ENCODE measurements around the gene DDT. TPM values are rescaled to one million over a fixed set of nuclear protein-coding genes. Genes with fewer than 3 reads are reported as not detected.
"Not testable (repeated sequence)": the region's sequence is repeated elsewhere in the genome, so short reads cannot be mapped to it uniquely, and the experiment has no call there.

Gene DDT
- total and polyA plus RNA-seq, 12 donors: 62.1 to 317 (median 146) TPM

DNA sequence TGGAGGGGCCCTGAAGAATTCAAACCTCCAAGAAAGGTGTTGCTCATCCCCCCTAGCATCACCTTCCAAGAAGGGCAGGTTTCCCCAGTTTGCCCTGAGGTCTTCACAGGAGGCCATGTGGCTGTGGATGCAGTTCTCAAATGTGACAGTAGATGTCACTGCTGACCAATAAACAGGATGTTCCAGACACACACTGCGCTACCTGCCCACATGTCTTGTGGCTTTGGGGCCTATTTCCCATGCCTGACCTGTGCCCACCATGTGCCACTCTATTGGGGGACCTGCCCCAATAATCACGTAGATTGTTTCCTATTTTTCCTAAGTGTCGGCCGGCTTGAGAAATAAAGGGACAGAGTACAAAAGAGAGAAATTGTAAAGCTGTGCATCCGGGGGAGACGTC, 10.2 kb upstream of the DDT start:
- WGBS, 4 donors: 45% methylated on average over 6 of the region's 6 CpGs; no CpG with 5 or more reads in 3 of the 4 donors
- Histone ChIP-seq H3K4me1 (replicated peaks in 1 of 2) (no peaks in the 10 kb centered on the region), H3K27me3 (no peaks in the 10 kb centered on the region), H3K27ac (no peak overlapping the region), H3K9me3 (replicated peaks in 1 of 3) (no peaks in the 10 kb centered on the region), H3K36me3 (replicated peaks in 1 of 2) (no peaks in the 10 kb centered on the region), H3K4me3 (no peak overlapping the region)
- intact Hi-C loops (cut with DNase I): no loop called here
- peak in 4 of 7 donors; percentile 18 to 51 (median 43) for DNase-seq
- no peak for TF ChIP-seq POLR2A (IDR thresholded peaks at IDR 0.05)
- TF ChIP-seq, protein P1, sequence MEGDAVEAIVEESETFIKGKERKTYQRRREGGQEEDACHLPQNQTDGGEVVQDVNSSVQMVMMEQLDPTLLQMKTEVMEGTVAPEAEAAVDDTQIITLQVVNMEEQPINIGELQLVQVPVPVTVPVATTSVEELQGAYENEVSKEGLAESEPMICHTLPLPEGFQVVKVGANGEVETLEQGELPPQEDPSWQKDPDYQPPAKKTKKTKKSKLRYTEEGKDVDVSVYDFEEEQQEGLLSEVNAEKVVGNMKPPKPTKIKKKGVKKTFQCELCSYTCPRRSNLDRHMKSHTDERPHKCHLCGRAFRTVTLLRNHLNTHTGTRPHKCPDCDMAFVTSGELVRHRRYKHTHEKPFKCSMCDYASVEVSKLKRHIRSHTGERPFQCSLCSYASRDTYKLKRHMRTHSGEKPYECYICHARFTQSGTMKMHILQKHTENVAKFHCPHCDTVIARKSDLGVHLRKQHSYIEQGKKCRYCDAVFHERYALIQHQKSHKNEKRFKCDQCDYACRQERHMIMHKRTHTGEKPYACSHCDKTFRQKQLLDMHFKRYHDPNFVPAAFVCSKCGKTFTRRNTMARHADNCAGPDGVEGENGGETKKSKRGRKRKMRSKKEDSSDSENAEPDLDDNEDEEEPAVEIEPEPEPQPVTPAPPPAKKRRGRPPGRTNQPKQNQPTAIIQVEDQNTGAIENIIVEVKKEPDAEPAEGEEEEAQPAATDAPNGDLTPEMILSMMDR (IDR thresholded peaks at IDR 0.05): peak in 3 of 6 experiments; percentile 25 to 73 (median 28)

DNA sequence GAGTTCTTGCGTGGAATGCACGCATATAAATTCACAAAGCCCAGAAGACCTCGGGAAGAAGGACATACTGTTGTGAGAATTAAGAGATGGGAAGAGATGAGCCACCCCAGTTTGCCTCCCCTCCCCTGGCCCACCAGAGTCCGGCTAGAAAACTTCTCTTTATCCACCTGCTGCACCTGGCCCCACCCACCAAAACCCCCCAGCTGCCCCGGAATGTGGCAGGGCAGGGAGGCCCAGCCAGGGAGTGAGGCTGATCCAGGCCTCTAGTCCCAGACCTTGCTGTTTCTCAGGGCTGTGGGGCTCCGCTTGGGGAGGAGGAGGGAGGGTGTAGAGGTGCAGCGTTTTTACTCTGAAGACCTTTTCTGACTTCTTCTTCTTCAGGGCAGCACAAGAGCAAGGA, 6.3 kb upstream of the DDT start:
- intact Hi-C loops (cut with DNase I); H3K27ac ChIP-seq; H3K4me1 ChIP-seq (replicated peaks in 1 of 2); DNase-seq; H3K9me3 ChIP-seq (replicated peaks in 1 of 3); H3K27me3 ChIP-seq; H3K36me3 ChIP-seq (replicated peaks in 1 of 2); H3K4me3 ChIP-seq: not testable (repeated sequence)
- 22 to 52% methylated on average over 3 to 5 of the region's 7 CpGs; no CpG with 5 or more reads in 2 of the 4 donors for WGBS, 4 donors

DNA sequence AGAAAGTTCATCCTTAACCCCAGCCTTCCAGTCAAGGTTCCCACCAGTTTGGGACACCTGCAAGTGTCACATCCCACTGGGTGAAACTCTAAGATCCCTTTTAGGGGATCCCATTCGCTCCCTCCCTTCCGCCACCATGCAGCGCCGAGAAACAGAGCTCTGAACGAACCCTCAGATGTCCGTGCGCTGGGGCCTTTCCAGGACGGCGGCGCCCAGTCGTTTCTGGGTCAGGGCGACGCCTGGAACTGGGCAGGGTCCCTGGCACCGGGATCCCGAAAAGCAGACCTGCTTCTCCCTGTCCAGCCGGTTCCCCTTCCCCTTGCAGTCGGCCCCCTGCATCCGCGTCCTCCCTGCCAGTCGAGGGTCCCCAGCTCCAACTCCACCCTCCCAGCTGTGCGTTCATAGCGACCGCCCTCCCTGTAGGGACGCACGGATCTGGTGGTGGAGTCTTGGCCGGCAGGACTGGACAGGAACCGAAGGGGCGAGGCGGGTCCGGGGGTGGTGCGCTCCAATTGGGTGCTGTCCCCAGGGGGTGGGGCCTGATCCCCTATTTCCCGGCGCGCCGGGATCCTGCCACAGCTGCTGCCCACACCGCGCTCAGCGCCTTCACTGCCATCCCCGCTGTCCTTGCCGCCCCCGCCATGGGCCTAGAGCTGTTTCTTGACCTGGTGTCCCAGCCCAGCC, 5.5 kb upstream of the DDT start, which contains the start of gene GSTT2:
GSTT2 (plus strand) TSS at position 578 of the 684 bp plus-strand sequence.
- H3K27ac ChIP-seq, H3K4me3 ChIP-seq: not testable (repeated sequence)
- WGBS, 4 donors: no CpG with 5 or more reads among the region's 41 CpGs

DNA sequence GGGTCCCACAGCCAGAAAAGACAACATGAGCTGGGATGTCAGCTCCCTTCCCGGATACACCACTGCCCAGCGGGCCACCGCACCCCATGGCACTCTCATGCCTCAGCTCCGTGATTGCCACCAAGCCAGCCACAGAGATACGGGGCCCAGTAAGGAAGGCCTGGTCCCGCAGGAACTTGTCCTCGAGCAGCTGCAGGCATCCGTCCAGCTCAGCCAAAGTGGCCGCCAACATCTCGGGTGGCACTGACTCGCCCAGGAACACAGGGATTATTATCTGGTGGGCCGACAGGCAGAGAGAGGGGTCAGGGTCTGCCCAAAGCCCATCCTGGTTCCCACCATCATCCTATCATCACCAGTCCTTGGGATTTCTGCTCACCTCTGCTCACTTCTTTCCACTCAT, 3.1 kb upstream of the DDT start:
- H3K27me3 ChIP-seq; H3K36me3 ChIP-seq (replicated peaks in 1 of 2); intact Hi-C loops (cut with DNase I); H3K4me1 ChIP-seq (replicated peaks in 1 of 2); DNase-seq; H3K27ac ChIP-seq; H3K4me3 ChIP-seq; H3K9me3 ChIP-seq (replicated peaks in 1 of 3): not testable (repeated sequence)
- WGBS, 4 donors: 81 to 89% methylated on average over 3 to 7 of the region's 12 CpGs; no CpG with 5 or more reads in 2 of the 4 donors

More for the DNA sequence above, 5.5 kb upstream of the DDT start, which contains the start of gene GSTT2:
- H3K4me1 ChIP-seq (replicated peaks in 1 of 2); H3K27me3 ChIP-seq; H3K9me3 ChIP-seq (replicated peaks in 1 of 3); DNase-seq; intact Hi-C loops (cut with DNase I); H3K36me3 ChIP-seq (replicated peaks in 1 of 2): not testable (repeated sequence)

DNA sequence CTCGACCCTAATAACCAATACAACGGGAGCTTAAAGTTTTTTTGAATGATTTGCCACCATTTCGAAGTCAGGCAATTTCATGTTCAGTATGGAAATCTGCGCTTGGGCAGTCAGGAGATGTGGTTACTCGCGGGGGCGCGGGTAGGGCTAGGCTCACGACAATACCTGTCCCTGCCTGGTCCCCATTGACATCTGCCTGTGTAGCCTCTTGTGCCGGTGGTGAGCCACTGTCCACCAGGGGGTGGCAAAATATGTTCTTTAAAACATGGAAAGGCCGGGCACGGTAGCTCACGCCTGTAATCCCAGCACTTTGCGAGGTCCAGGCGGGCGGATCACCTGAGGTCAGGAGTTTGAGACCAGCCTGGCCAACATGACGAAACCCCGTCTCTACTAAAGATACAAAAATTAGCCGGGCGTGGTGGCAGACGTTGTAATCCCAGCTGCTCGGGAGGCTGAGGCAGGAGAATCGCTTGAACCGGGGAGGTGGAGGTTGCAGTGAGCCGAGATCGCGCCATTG, 653 bp upstream of the DDT start:
- not testable (repeated sequence) for H3K4me1 ChIP-seq (replicated peaks in 1 of 2); H3K9me3 ChIP-seq (replicated peaks in 1 of 3); H3K27ac ChIP-seq; H3K4me3 ChIP-seq; H3K27me3 ChIP-seq
- peaks cover 0 to 16% of the 10 kb centered on the region in 2 donors for H3K36me3 ChIP-seq (replicated peaks in 1 of 2)
- DNase-seq: peak in 2 of 7 donors; percentile 19 to 54
- intact Hi-C loops (cut with DNase I): loop anchor here in 1 of 2 donors (5.0 kb wide), 1 partner anchor 48 kb away; no protein-coding TSS in a partner anchor
- WGBS, 4 donors: 15 to 29% methylated on average over 8 of the region's 27 CpGs; no CpG with 5 or more reads in 2 of the 4 donors

DNA sequence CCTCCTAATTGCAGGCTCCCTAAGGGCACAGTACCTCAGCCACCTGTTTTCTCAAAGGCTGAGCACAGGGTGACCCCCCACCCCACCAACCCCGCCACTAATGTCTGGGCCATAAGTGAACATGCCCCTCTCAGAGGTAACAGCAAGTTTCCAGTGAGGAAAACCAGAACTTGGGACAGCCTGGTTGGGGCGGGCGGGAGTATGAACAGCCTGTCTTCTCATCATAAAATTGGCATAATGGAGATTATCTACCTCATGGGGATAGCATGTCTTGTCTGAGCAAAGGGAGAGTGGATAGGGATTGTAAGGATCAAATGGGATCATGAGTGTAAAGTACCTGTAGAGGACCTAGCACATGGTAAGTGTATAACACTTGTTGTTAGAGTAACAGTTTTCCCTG, 2.3 kb downstream of the DDT start:
- 92 to 100% (median 96%) methylated on average over 3 of the region's 3 CpGs for WGBS, 4 donors
- not testable (repeated sequence) for H3K27me3 ChIP-seq; H3K27ac ChIP-seq; DNase-seq; H3K9me3 ChIP-seq (replicated peaks in 1 of 3); H3K4me1 ChIP-seq (replicated peaks in 1 of 2); H3K4me3 ChIP-seq
- peaks cover 0 to 16% of the 10 kb centered on the region in 2 donors for H3K36me3 ChIP-seq (replicated peaks in 1 of 2)
- intact Hi-C loops (cut with DNase I): loop anchor here in 1 of 2 donors (5.0 kb wide), 1 partner anchor 45 kb away; no protein-coding TSS in a partner anchor
